ENCODE results near the gene TBC1D10B.

The TBC1D10B gene

GRCh38 chr16:30374538-30374937 lies 4.2 kb upstream of the TBC1D10B start, which contains the start of gene MYL11:
Gene MYL11 (plus strand): TSS chr16:30374802. CDS start chr16:30374858, 56 bp downstream.
- no peak for DNase-seq (ENCODE audit: low read depth in 3 of 3)

GRCh38 chr16:30372725-30373124 lies 2.4 kb upstream of the TBC1D10B start:
- no peak for DNase-seq (ENCODE audit: low read depth in 3 of 3)

GRCh38 chr16:30372038-30372712 lies 1.9 kb upstream of the TBC1D10B start:
- DNase-seq (ENCODE audit: low read depth in 3 of 3) = no peak

- DNase-seq (ENCODE audit: low read depth in 3 of 3) = no peak
Observed at GRCh38 chr16:30371248-30371816, 1.0 kb upstream of the TBC1D10B start.

- no peak for DNase-seq (ENCODE audit: low read depth in 3 of 3)
Observed at GRCh38 chr16:30369938-30370455, 297 bp downstream of the TBC1D10B start.

- no peak for DNase-seq (ENCODE audit: low read depth in 3 of 3)
Observed at GRCh38 chr16:30369091-30369937, 980 bp downstream of the TBC1D10B start.

- no peak for DNase-seq (ENCODE audit: low read depth in 3 of 3)
Observed at GRCh38 chr16:30368792-30369090, 1.6 kb downstream of the TBC1D10B start.

GRCh38 chr16:30368122-30368791 lies 2.0 kb downstream of the TBC1D10B start:
- no peak for DNase-seq (ENCODE audit: low read depth in 3 of 3)

GRCh38 chr16:30367349-30368009 lies 2.8 kb downstream of the TBC1D10B start:
- DNase-seq (ENCODE audit: low read depth in 3 of 3) = no peak

- DNase-seq (ENCODE audit: low read depth in 3 of 3) = no peak
Observed at GRCh38 chr16:30366511-30366910, 3.8 kb downstream of the TBC1D10B start.

- DNase-seq (ENCODE audit: low read depth in 3 of 3) = no peak
Observed at GRCh38 chr16:30365200-30365599, 5.1 kb downstream of the TBC1D10B start.

GRCh38 chr16:30361180-30361579 lies 9.1 kb downstream of the TBC1D10B start:
- DNase-seq (ENCODE audit: low read depth in 3 of 3) = no peak

- DNase-seq (ENCODE audit: low read depth in 3 of 3) = no peak
Observed at GRCh38 chr16:30359871-30360170, 10.5 kb downstream of the TBC1D10B start.

- DNase-seq (ENCODE audit: low read depth in 3 of 3) = no peak
Observed at GRCh38 chr16:30358990-30359870, 11.1 kb downstream of the TBC1D10B start.

GRCh38 chr16:30358577-30358936 lies 11.7 kb downstream of the TBC1D10B start:
- DNase-seq (ENCODE audit: low read depth in 3 of 3) = no peak

- DNase-seq (ENCODE audit: low read depth in 3 of 3) = no peak
Observed at GRCh38 chr16:30357715-30358576, 12.3 kb downstream of the TBC1D10B start.

GRCh38 chr16:30357085-30357714 lies 13.1 kb downstream of the TBC1D10B start:
- DNase-seq (ENCODE audit: low read depth in 3 of 3) = no peak

GRCh38 chr16:30356401-30357084 lies 13.8 kb downstream of the TBC1D10B start:
- no peak for DNase-seq (ENCODE audit: low read depth in 3 of 3)

- DNase-seq (ENCODE audit: low read depth in 3 of 3) = no peak
Observed at GRCh38 chr16:30355954-30356308, 14.4 kb downstream of the TBC1D10B start.

All from stimulated activated CD4-positive, alpha-beta T cell treated with anti-CD3 and anti-CD28 coated beads, TNF-alpha, amount 100 ng/mL, for 48 hours (primary cell).